CMK (cell line): ENCODE measurements around the gene GATD1.
A peak's percentile ranks its signal among the peaks of the same experiment; 100 is the strongest.

Experiments used
- DNase-seq: peaks from one replicate; pipeline ENCODE4 v3.0.0-alpha.2; 2010; ENCODE audit warnings: low read depth

GATD1 gene, protein sequence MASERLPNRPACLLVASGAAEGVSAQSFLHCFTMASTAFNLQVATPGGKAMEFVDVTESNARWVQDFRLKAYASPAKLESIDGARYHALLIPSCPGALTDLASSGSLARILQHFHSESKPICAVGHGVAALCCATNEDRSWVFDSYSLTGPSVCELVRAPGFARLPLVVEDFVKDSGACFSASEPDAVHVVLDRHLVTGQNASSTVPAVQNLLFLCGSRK

DNA sequence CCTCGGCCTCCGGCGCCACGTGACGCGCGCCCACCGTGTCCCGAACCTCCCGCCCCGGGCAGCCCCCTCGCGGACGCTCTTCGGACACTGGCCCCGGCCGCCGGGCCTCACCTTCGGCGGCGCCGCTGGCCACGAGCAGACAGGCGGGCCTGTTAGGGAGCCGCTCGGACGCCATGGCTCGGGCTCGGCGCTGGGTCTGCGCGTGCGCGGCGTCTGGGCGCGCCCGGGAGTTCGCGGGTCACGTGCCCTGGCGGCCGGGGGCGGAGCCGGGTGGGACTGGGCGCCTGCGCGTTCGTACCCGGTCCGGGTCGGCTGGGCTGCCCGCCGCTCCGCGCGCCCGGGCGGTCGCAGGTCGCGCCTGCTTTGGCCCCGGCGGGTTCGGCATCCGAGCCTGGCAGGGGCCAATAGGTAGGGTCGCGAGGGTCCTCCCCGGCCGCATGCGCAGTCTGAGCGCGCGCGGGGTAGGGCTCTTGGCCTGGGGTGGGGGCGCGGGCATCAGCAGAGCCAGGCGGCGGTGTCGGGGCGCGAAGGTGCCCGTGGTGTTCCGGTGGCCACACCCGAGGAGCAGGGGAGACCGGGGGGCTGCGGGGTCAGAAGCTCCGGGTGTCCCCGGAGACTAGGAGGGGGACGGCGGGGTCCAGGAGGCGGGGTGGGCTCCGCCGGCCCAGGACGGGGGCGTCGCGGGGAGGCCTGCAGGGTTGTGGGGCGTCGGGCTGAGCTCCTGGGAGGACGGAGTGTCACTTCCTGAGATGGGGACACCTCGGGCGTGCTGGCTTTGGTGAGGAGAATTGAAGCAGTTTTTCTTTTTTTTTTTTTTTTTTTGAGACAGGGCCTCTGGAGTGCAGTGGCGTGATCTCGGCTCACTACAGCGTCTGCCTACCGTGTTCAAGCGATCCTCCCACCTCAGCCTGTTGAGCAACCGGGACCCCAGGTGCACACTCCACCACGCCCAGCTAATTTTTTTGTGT is at the start of gene GATD1:
GATD1 (minus strand) TSS at position 200 of the 968 bp plus-strand sequence; CDS start at position 175, 25 bp downstream.
- peak; percentile 54 for DNase-seq

DNA sequence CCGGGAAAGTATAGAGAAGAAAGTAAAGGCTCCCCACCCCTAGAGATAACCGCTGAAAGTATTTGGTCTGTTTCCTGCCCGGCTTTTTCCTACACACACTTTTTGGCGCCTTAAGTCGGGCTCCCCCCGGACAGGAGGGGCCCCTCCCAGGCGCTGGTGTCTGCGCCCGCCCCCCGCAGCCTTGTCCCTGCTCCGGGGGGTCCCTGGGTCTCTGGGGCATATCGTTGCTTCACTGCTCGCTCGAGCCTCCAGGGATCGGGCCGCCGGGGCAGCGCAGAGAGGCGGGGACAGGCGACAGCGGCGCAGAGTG is 49.5 kb upstream of the GATD1 start:
- DNase-seq: no peak

DNA sequence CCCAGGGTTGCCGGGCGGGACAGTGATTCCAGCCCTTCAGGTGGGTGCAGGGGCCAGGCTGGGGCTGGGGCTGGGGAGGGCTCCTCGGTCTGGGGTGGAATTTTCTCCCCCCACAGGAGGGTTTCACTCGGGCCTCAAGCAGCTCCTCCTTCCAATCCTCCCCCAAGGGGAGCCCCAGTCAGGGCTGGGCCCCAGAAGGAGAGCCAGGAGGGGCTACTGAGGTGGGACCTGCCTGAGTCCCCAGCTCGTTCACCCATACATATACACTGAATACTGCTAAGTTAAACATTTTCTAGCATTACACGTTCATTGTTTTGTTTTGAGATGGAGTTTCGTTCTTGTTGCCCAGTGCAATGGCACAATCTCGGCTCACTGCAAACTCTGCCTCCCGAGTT is 48.9 kb upstream of the GATD1 start:
- no peak for DNase-seq

- no peak for DNase-seq
Observed at GRCh38 chr11:825366-826226, 48.3 kb upstream of the GATD1 start.

GRCh38 chr11:824942-825341 is 47.7 kb upstream of the GATD1 start:
- no peak for DNase-seq

DNA sequence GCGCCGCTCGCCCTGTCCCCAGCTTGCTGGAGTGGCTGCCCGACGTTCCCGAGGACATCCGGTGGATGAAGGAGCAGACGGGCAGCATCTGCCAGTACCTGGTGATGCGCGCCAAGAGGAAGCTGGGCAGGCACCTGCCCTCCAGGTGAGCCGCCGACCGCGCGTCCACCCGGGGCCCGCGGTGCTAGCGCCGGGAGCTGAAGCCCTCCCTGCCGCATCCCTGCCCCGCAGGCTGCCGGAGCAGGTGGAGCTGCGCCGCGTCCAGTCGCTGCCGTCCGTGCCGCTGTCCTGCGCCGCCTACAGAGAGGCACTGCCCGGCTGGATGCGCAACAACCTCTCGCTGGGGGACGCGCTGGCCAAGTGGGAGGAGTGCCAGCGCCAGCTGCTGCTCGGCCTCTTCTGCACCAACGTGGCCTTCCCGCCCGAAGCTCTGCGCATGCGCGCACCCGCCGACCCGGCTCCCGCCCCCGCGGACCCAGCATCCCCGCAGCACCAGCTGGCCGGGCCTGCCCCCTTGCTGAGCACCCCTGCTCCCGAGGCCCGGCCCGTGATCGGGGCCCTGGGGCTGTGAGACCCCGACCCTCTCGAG is 47.1 kb upstream of the GATD1 start:
- no peak for DNase-seq

GRCh38 chr11:823441-824291 is 46.4 kb upstream of the GATD1 start:
- no peak for DNase-seq

DNA sequence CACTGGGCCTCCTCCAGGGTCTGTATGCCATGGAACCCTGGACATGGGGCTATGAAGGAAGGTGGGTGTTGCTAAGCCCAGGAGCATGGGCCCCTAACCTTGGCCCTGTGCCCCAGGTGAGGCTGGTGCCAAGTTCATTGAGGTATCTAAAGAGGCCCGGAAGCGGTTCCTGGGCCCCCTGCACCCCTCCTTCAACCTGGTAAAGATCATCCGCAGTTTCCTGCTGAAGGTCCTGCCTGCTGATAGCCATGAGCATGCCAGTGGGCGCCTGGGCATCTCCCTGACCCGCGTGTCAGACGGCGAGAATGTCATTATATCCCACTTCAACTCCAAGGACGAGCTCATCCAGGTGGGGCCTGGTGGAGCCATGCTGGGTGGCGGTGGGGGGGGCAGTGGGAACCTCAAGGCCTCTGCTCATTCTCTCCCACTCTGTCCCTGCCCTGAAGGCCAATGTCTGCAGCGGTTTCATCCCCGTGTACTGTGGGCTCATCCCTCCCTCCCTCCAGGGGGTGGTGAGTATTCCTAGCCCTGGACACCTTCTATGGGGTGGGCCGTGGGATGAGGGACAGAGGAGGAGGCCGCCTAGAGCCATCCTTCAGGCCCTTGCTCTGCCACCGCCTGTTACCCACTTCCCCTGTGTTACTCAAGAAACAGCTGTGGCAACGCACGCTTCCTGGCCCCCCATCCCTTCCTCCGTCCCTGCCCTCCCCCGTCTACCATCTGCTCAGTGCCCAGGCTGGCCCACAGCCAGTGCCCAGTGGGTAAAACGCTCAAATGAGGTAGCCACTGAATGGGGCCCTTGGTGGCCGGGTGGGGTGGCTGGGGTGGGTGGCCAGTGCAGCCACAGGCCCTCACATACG is 44.5 kb upstream of the GATD1 start:
- DNase-seq: no peak

DNA sequence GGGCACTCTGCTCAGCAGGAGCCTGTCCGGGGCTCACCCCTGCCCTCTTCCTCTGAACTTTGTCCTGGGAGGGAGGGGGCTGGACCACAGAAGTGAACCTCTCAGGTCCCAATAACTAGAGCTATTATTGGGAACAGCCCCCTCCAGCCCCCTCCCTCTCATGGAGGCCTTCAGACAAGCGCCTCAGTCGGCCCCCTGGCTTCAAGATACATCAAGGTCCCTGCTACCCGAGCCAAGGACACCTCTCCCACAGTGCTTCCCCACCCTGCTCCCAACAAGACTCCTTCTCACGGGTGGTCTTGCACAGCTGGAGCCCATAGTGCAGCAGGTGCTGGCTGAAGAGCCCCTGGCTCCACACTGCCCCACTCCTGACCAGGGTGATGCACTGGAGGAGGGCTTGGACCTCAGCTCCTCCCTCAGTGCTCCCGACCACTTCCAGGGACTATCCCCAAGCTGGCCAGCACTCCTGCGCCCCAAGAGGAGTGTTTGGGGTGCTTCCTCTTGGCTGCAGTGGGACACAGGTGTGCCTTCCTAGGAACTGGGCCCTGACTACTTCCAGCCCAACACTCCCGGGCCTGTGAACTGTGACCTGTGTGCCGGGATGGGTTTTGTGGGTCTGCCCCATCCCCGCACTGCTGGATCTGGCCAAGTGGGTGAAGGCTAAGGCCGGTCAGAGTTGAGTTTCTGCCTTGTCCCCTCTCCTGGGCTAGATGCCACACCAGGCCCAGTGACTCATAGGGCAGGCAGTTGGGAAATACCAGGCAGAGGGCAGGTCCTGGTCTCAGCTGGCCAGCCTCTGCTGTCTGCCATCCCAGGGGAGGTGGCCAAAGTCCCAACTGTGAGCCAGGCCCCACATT is 43.6 kb upstream of the GATD1 start:
- DNase-seq: no peak

DNA sequence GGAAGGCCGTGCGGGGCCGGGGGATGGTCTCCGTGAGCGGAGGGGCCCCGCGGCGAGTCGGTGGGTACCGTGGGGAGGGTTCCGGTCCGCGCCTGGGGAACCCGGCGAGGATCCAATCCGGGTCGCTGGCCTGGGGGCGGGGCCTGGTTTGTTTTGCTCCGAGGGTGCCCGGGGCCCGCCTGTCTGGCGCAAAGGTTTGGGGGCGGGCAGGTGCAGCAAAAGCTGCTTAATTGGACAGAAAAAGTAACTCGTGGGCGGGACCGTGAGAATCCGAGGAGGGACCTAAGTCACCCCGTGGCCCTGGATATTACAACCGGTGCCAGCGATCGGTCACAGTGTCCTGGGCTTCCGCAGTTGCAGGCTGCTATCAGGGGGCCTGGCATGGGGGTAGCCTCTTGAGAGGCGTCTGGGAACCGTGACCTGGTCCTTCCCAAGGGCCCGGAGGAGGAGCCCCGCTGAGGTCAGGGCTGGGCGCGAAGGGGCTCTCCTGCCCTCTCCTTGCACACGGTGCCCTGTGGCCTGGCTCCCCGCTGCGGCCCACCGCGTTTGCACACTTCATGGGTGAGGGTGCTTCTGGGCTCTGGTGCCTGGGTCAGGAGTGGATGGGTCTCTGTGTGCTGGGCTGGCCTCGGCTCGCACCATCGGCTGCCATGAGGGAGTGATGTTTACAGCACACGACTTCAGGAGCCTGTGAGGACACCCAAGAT is 42.8 kb upstream of the GATD1 start:
- DNase-seq: no peak

- DNase-seq: no peak
Observed at GRCh38 chr11:819129-819931, 42.0 kb upstream of the GATD1 start.

DNA sequence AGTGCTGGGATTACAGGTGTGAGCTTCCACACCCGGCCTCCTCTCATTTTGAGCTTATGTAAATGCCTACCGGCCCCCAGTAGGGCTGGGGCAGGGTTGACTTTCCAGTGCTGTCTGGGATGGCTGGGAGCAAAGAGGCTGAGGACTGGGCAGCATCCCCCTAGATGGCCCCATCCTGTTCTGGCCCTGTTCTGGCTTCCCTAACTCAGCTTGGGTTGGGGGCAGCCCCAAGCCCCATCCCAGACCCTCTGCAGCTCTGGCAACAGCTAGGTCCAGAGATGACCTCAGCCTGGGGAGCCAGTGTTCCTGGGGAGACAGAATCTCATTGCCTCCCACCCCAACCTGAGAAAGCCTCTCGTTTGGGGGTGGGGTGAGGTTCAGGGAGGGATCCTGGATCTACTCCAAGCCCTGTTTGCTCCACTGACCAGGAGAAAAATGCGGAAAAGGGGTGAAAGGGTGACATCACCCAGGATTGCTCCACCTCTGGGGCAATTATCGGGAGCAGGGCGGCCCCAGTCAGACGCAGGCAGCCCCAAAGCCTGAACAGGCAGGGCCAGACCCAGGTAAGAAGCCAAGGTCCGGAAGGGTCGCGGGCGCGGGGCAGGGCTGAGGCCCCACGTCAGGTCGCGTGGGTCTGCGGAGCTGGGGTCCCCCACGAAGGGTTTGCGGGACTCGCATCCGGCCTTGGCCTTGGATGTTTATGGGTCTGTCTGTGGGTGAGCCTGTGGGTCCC is 41.3 kb upstream of the GATD1 start, which contains the start of gene PNPLA2:
PNPLA2 (plus strand) TSS at position 519 of the 733 bp plus-strand sequence. CDS start 805 bp downstream, outside the sequence.
- DNase-seq: no peak

DNA sequence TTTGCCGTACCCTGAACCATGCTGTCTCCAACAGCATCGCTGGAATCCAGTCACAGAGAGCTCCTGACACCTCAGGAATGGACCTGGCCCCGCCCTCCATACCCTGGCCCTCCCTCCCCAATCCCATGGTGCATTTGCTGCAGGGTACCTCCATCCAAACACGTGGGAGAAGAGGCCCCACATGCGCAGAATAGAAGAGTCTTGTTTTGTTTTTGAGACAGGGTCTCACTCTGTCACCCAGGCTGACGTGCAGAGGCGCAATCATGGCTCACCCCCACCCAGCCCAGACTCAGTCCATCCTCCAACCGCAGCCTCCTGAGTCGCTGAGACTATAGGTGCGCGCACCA is 39.1 kb upstream of the GATD1 start:
- DNase-seq: no peak

DNA sequence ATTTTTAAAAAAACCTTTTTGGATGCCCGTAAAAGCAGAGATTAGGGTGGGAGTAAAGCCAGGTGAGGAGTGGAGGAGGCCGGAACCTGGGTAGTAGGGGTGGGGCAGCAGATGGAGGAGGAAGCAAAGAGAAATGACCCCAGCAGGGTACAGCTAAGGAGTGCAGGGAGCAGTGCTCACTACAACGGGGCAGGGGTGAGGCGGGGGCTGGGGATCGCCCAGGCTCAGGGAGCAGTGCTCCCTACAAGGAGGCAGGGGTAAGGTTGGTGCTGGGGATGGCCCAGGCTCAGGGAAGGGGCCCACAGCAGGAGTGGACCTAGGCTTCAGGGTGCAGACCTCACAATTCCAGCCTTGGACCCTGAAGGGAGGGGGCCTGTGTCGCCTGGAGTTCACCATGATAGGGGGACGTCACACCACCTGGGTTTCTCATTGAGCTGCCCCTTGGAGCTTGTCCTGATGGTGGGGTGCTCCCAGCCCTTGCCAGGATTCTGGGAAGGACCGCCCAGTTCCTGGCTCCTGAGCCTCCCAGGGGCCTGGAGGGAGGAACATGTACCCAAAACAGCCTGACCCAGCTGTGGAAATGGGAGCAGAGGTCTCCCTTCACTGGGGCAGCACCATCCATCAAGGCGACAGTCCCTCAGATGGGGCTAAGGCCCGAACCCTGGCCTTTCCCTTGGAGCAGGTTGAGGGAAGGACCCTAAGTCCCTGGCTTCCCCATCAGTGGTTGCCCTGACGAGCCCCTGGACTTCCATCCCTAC is 38.6 kb upstream of the GATD1 start:
- DNase-seq: no peak

- no peak for DNase-seq
Observed at GRCh38 chr11:813456-814096, 36.3 kb upstream of the GATD1 start.

DNA sequence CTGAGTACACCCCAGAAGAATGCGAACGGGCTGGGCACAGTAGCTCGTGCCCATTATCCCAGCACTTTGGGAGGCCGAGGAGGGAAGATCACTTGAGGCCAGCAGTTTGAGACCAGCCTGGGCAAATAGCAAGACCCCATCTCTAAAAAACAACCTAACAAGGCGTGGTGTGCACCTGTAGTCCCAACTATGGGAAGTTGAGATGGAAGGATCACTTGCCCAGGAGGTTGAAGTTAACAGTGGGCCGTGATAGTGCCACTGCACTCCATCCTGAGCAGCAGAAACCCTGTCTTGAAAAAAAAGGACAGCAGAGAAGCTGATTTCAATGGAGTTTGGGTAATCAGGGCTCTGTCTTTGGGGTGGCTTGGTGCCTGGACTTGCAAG is 35.8 kb upstream of the GATD1 start:
- no peak for DNase-seq
